Measurements from ENCODE around the gene CTDNEP1. TPM values are rescaled to one million over a fixed set of nuclear protein-coding genes. Genes with fewer than 3 reads are reported as not detected.

CTDNEP1 gene
- total and polyA plus RNA-seq, 2 of the 4 experiments (the other 2 are of a cell fraction) = 23.8 to 132 TPM

DNA sequence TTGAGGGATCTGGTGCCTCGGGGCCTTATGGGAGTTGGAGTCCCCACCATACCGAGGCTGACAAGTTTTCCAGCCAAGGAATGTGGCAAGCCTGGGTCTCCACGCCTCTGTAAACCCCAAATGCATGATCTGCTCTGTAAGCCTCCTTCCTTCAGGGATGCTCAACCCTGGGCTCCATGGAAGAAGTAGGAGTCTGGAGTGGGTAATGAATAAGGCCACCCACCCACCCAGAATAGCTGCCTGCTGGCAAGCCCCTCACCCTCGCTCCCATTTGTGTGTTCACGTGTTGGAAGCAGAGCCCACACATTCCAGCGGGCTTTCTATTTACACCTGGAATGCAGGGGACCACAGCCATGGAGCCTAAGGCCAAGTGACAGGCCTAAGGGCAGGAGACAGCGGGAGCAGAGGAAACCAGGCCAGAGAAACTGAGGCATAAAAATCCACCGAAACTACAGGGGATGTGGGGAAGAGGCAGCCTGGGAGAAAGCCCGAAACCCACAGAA is 36.3 kb downstream of the CTDNEP1 start:
- POLR2A ChIA-PET (ENCODE audit: unreplicated experiment) = no interaction called here
- H3K23ac ChIP-seq (ENCODE audit: low read depth, low read length) = peak overlapping the region; percentile 82; the same call in 1 of the 2 replicates
- H4K8ac ChIP-seq (ENCODE audit: low read depth in 2 of 2, low read length in 2 of 2) = peak overlapping the region in 1 of 2 experiments; percentile 11; a peak in 1 of 4 replicates
- H4K5ac ChIP-seq (ENCODE audit: low read depth, low read length) = no peak overlapping the region
- dilution Hi-C loops (cut with HindIII; ENCODE audit: low sequenced_read_pairs, unreplicated experiment) (no loop called here), intact Hi-C loops (cut with micrococcal nuclease) (no loop called here), in situ Hi-C loops (cut with MboI; ENCODE audit: low sequenced_read_pairs) (no loop called here)
- H3K4me3 ChIP-seq (ENCODE audit: insufficient read depth, low read depth, low read length) = peak overlapping the region; percentile 5
- no peak overlapping the region for H2BK20ac ChIP-seq (ENCODE audit: low read depth, low read length)
- H3K4ac ChIP-seq (ENCODE audit: low read depth, low read length) = peak overlapping the region; percentile 62
- 0 out of 3 replicates have a peak overlapping the region, but pooled peaks have one; percentile 6 for H2BK15ac ChIP-seq (ENCODE audit: low read depth, low read length)
- H2AFZ ChIP-seq (replicated peaks; ENCODE audit: low read length, poor library complexity) = peak overlapping the region; percentile 73
- H2AK5ac ChIP-seq (ENCODE audit: low read depth, low read length) = peak overlapping the region; percentile 56
- peaks cover 21% of the 10 kb centered on the region for H3K4me1 ChIP-seq (ENCODE audit: control insufficient read depth, insufficient read depth, low read length)
- H3K14ac ChIP-seq (replicated peaks; ENCODE audit: low read depth, low read length) = peak overlapping the region; percentile 24; the same call in 1 of the 2 replicates
- 0% methylated on average over 4 of the region's 9 CpGs; no CpG with 5 or more reads in 1 of the 2 experiments for WGBS, 2 experiments (ENCODE audit: extremely low coverage in 2 of 2, insufficient read length in 1 of 2)
- peaks cover 21% of the 10 kb centered on the region for H3K9me1 ChIP-seq (ENCODE audit: insufficient read depth, low read length)
- no peaks in the 10 kb centered on the region for H3K9me3 ChIP-seq (ENCODE audit: control insufficient read depth, insufficient read depth, low read length)
- DNase-seq = no peak
- peak overlapping the region; percentile 45 for H3K4me2 ChIP-seq (ENCODE audit: low read depth, low read length)
- no peak overlapping the region for H3K18ac ChIP-seq (ENCODE audit: low read depth, low read length)
- peak overlapping the region; percentile 37 for H3K9ac ChIP-seq (ENCODE audit: low read depth, low read length)
- no peak overlapping the region for H2BK120ac ChIP-seq (ENCODE audit: low read depth, low read length)
- peaks cover 58% of the 10 kb centered on the region for H4K20me1 ChIP-seq (ENCODE audit: insufficient read depth, low read length)
- no peak for ATAC-seq (ENCODE audit: low read depth)
- H4K91ac ChIP-seq (ENCODE audit: insufficient read depth, low read depth, low read length) = no peak overlapping the region; the same call in 1 of the 2 replicates
- peak overlapping the region; percentile 31 for H2BK5ac ChIP-seq (ENCODE audit: low read depth, low read length, poor library complexity, severe bottlenecking)
- H3K27ac ChIP-seq (ENCODE audit: insufficient read depth, low read length) = peak overlapping the region; percentile 46
- BruUV-seq (replicated peaks) = no TSS peak
- H3K79me1 ChIP-seq (ENCODE audit: low read depth in 1 of 2, low read length in 2 of 2) = peaks cover 4 to 78% of the 10 kb centered on the region in 2 experiments; a peak in 3 of 4 replicates
- no peaks in the 10 kb centered on the region for H3K27me3 ChIP-seq (ENCODE audit: control insufficient read depth, insufficient read depth, low read length)
- no peaks in the 10 kb centered on the region for H3K36me3 ChIP-seq (ENCODE audit: control insufficient read depth, insufficient read depth, low read length)
- CTCF ChIA-PET = interaction anchor here (0.8 to 1.1 kb wide), 2 partner anchors 170 to 304 kb away, joined by 3 to 6 read pairs; no protein-coding TSS in a partner anchor
- H3K56ac ChIP-seq (ENCODE audit: extremely low read depth, insufficient read depth, low read length) = no peak overlapping the region
- peak overlapping the region; percentile 92 for H2AK9ac ChIP-seq (replicated peaks; ENCODE audit: low read depth, low read length, poor library complexity)
- TF ChIP-seq RCOR1 (IDR thresholded peaks at IDR 0.05; ENCODE audit: insufficient replicate concordance, low read length) = no peak
- TF ChIP-seq CTCF (conservative IDR thresholded peaks at IDR 0.05; ENCODE audit: low read depth, low read length) = no peak
- no peak for TF ChIP-seq MAFK (IDR thresholded peaks at IDR 0.05; ENCODE audit: low read depth, low read length)
- TF ChIP-seq, protein P1, sequence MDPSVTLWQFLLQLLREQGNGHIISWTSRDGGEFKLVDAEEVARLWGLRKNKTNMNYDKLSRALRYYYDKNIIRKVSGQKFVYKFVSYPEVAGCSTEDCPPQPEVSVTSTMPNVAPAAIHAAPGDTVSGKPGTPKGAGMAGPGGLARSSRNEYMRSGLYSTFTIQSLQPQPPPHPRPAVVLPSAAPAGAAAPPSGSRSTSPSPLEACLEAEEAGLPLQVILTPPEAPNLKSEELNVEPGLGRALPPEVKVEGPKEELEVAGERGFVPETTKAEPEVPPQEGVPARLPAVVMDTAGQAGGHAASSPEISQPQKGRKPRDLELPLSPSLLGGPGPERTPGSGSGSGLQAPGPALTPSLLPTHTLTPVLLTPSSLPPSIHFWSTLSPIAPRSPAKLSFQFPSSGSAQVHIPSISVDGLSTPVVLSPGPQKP (IDR thresholded peaks at IDR 0.05; ENCODE audit: borderline replicate concordance, low read depth, low read length) = no peak
- TF ChIP-seq RAD21 (IDR thresholded peaks at IDR 0.05; ENCODE audit: low read length) = no peak
- TF ChIP-seq CHD1 (IDR thresholded peaks at IDR 0.05; ENCODE audit: low read depth, low read length) = no peak
- TF ChIP-seq SMC3 (IDR thresholded peaks at IDR 0.05; ENCODE audit: low read depth, low read length) = no peak
- peak; percentile 43; the same call in 1 of the 2 replicates for TF ChIP-seq CEBPB (IDR thresholded peaks at IDR 0.05; ENCODE audit: low read depth, low read length)
- no peak for TF ChIP-seq MAZ (IDR thresholded peaks at IDR 0.05; ENCODE audit: borderline replicate concordance, low read depth, low read length)
- no peak; the same call in 1 of the 2 replicates for TF ChIP-seq USF2 (IDR thresholded peaks at IDR 0.05; ENCODE audit: low read depth, low read length)
- TF ChIP-seq BHLHE40 (IDR thresholded peaks at IDR 0.05; ENCODE audit: low read depth, low read length) = no peak
- TF ChIP-seq POLR2A (IDR thresholded peaks at IDR 0.05; ENCODE audit: low read depth, low read length) = no peak
- peak; percentile 83; the same call in 1 of the 2 replicates for TF ChIP-seq MXI1 (IDR thresholded peaks at IDR 0.05; ENCODE audit: borderline replicate concordance, low read depth, low read length)
- TF ChIP-seq FOS (IDR thresholded peaks at IDR 0.05; ENCODE audit: low read depth, low read length) = no peak
- no peak for TF ChIP-seq RFX5 (IDR thresholded peaks at IDR 0.05; ENCODE audit: low read depth, low read length)
